Left lobe of liver (tissue), 2 donors: ENCODE measurements around the gene MBD3. TPM values are rescaled to one million over a fixed set of nuclear protein-coding genes. Genes with fewer than 3 reads are reported as not detected.

Source experiments
- ATAC-seq: fragments of 200-7000 bp; cut with Tn5 transposase; one replicate; pipeline ENCODE4 v1.9.1; 2020; ENCODE audit warnings: mild to moderate bottlenecking, moderate library complexity
- DNase-seq: peaks from one replicate; pipeline ENCODE4 v3.0.0-alpha.2; 2020; ENCODE audit warnings: low spot score
- total RNA-seq: library from RNA; stranded (reverse); gene quantifications from one replicate; pipeline ENCODE4 v1.2.1, GENCODE V29; 2021
- donor health status: DM: no; HTN: no; CAD: no; lungs with moderate emphysema.
- donor health status: DM: no; HTN: yes; CAD: no.

MBD3 gene
- total RNA-seq, 1 donor from 2014 or later, result 40.3 TPM

DNA sequence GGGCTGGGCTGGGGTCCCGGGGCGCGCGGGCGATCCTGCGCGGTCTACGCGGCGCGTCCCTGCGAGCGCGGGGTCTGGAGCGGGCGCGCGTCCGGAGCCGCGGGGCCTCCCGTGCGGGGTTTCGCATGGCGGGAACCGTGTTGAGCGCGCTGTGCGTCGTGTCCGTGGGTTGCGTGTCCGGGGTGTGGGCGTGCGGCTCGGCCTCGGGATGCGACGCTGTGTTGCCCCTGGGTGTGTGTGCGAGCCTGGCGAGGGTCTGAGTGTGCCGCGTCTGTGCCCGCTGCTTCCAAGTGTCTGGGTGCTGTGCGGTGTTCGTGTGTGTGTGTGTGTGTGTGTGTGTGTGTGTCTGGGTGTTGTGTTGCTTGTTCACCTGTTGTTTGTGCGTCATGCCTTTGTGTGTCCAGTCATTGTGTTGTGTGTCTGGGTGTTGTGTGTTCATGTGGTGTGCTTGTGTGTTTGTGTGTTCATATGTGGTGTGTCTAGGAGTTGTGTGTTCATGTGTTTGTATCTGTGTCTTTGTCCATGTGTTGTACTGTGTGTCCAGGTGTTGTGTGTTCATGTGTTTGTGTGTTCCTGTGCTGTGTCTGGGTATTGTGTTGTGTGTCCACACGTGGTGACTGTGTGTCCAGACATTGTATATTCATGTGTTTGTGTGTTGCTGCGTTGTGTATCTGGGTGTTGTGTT is 68.2 kb downstream of the MBD3 start:
- ATAC-seq, result no peak

More for the DNA sequence above, 68.2 kb downstream of the MBD3 start:
- no peak for DNase-seq

Other genes starting within 250 kb of the MBD3 start
- 105 TPM for gene NDUFS7, start 209.0 kb downstream of the MBD3 start, total RNA-seq
- gene GAMT, start 191.3 kb downstream of the MBD3 start, total RNA-seq, result 214 TPM
- gene DAZAP1, start 185.3 kb downstream of the MBD3 start, total RNA-seq, result 48.1 TPM
- 410 TPM for gene RPS15, start 154.5 kb downstream of the MBD3 start, total RNA-seq
- gene APC2, start 142.7 kb downstream of the MBD3 start, total RNA-seq, result 0.13 TPM
- gene C19orf25, start 113.7 kb downstream of the MBD3 start, total RNA-seq, result 19.2 TPM
- 4.8 TPM for gene PCSK4, start 102.5 kb downstream of the MBD3 start, total RNA-seq
- 118 TPM for gene REEP6, start 101.7 kb downstream of the MBD3 start, total RNA-seq
- 1.6 TPM for gene ADAMTSL5, start 79.8 kb downstream of the MBD3 start, total RNA-seq
- gene PLK5, start 68.8 kb downstream of the MBD3 start, total RNA-seq, result not detected
- gene MEX3D, start 24.5 kb downstream of the MBD3 start, total RNA-seq, result 11.4 TPM
- 220 TPM for gene UQCR11, start 12.6 kb upstream of the MBD3 start, total RNA-seq
- gene TCF3, start 59.8 kb upstream of the MBD3 start, total RNA-seq, result 14.2 TPM
- 0.03 TPM for gene ONECUT3, start 160.6 kb upstream of the MBD3 start, total RNA-seq
- gene ATP8B3, start 219.4 kb upstream of the MBD3 start, total RNA-seq, result 1.4 TPM